ENCODE results near the gene EPB41L2. TPM values are rescaled to one million over a fixed set of nuclear protein-coding genes. Genes with fewer than 3 reads are reported as not detected.

EPB41L2 gene
- total RNA-seq, 2 experiments from 2014 or later = 9.5 to 12.3 TPM

GRCh38 chr6:130796313-130796905 lies 266.6 kb downstream of the EPB41L2 start:
- H3K9me3 Mint-ChIP-seq = peaks cover 2% of the 10 kb centered on the region
- H3K4me1 Mint-ChIP-seq (ENCODE audit: low read depth) = no peaks in the 10 kb centered on the region
- H3K4me1 ChIP-seq (ENCODE audit: insufficient read depth, low read length) = no peaks in the 10 kb centered on the region
- TF ChIP-seq CTCF (IDR thresholded peaks at IDR 0.05) = no peak
- no peaks in the 10 kb centered on the region for H3K27me3 ChIP-seq (ENCODE audit: control insufficient read depth in 1 of 2, insufficient read depth in 2 of 2, low read length in 2 of 2)
- H3K27ac ChIP-seq (ENCODE audit: low read depth in 1 of 2, low read length in 2 of 2) = no peak overlapping the region
- ATAC-seq (ENCODE audit: poor library complexity) (no peak), DNase-seq (no peak)
- no peak overlapping the region for H3K4me3 ChIP-seq (ENCODE audit: low read length)
- intact Hi-C loops (cut with DNase I, micrococcal nuclease) = no loop called here
- no peaks in the 10 kb centered on the region for H3K36me3 Mint-ChIP-seq (ENCODE audit: low read depth)
- H3K27ac Mint-ChIP-seq = no peak overlapping the region
- H3K4me3 Mint-ChIP-seq = no peak overlapping the region
- CTCF ChIA-PET = no interaction called here
- H3K36me3 ChIP-seq (ENCODE audit: insufficient read depth, low read length) = no peaks in the 10 kb centered on the region
- POLR2A ChIA-PET = no interaction called here
- H3K27me3 Mint-ChIP-seq = no peaks in the 10 kb centered on the region
- H3K9me3 ChIP-seq (ENCODE audit: control insufficient read depth in 1 of 2, insufficient read depth in 1 of 2, low read length in 2 of 2) = peaks cover 0 to under 1% of the 10 kb centered on the region in 2 experiments

GRCh38 chr6:130794738-130795137 lies 268.3 kb downstream of the EPB41L2 start:
- H3K36me3 ChIP-seq (ENCODE audit: insufficient read depth, low read length) = no peaks in the 10 kb centered on the region
- intact Hi-C loops (cut with DNase I, micrococcal nuclease) = no loop called here
- CTCF ChIA-PET = no interaction called here

GRCh38 chr6:130794010-130794697 lies 268.9 kb downstream of the EPB41L2 start:
- no peaks in the 10 kb centered on the region for H3K4me1 Mint-ChIP-seq (ENCODE audit: low read depth)
- DNase-seq = no peak
- POLR2A ChIA-PET = no interaction called here
- no peaks in the 10 kb centered on the region for H3K27me3 Mint-ChIP-seq
- intact Hi-C loops (cut with DNase I, micrococcal nuclease) = no loop called here
- no peaks in the 10 kb centered on the region for H3K36me3 Mint-ChIP-seq (ENCODE audit: low read depth)
- CTCF ChIA-PET = no interaction called here
- no peak overlapping the region for H3K27ac ChIP-seq (ENCODE audit: low read depth in 1 of 2, low read length in 2 of 2)
- H3K9me3 ChIP-seq (ENCODE audit: control insufficient read depth in 1 of 2, insufficient read depth in 1 of 2, low read length in 2 of 2) = no peaks in the 10 kb centered on the region
- H3K36me3 ChIP-seq (ENCODE audit: insufficient read depth, low read length) = no peaks in the 10 kb centered on the region
- TF ChIP-seq CTCF (IDR thresholded peaks at IDR 0.05) = no peak
- H3K9me3 Mint-ChIP-seq = peaks cover 1% of the 10 kb centered on the region
- H3K4me3 Mint-ChIP-seq = no peak overlapping the region
- H3K4me3 ChIP-seq (ENCODE audit: low read length) = no peak overlapping the region
- no peak for ATAC-seq (ENCODE audit: poor library complexity)
- H3K4me1 ChIP-seq (ENCODE audit: insufficient read depth, low read length) = no peaks in the 10 kb centered on the region
- H3K27ac Mint-ChIP-seq = no peak overlapping the region
- no peaks in the 10 kb centered on the region for H3K27me3 ChIP-seq (ENCODE audit: control insufficient read depth in 1 of 2, insufficient read depth in 2 of 2, low read length in 2 of 2)

More at GRCh38 chr6:130794738-130795137, 268.3 kb downstream of the EPB41L2 start:
- ATAC-seq (ENCODE audit: poor library complexity) (no peak), DNase-seq (no peak)
- Mint-ChIP-seq H3K4me3 (no peak overlapping the region), H3K27me3 (no peaks in the 10 kb centered on the region), H3K36me3 (ENCODE audit: low read depth) (no peaks in the 10 kb centered on the region), H3K4me1 (ENCODE audit: low read depth) (no peaks in the 10 kb centered on the region), H3K27ac (no peak overlapping the region), H3K9me3 (peaks cover 2% of the 10 kb centered on the region)
- POLR2A ChIA-PET = no interaction called here
- H3K9me3 ChIP-seq (ENCODE audit: control insufficient read depth in 1 of 2, insufficient read depth in 1 of 2, low read length in 2 of 2) = no peaks in the 10 kb centered on the region
- H3K27me3 ChIP-seq (ENCODE audit: control insufficient read depth in 1 of 2, insufficient read depth in 2 of 2, low read length in 2 of 2) = no peaks in the 10 kb centered on the region
- no peak for TF ChIP-seq CTCF (IDR thresholded peaks at IDR 0.05)
- H3K27ac ChIP-seq (ENCODE audit: low read depth in 1 of 2, low read length in 2 of 2) = no peak overlapping the region
- no peaks in the 10 kb centered on the region for H3K4me1 ChIP-seq (ENCODE audit: insufficient read depth, low read length)
- H3K4me3 ChIP-seq (ENCODE audit: low read length) = no peak overlapping the region

Other genes starting within 250 kb of the EPB41L2 start
- gene SMLR1, start 235.8 kb downstream of the EPB41L2 start, total RNA-seq = not detected
- gene AKAP7, start 72.2 kb upstream of the EPB41L2 start, total RNA-seq = 10 to 100 TPM in 1 of 2 experiments, 1 to 10 TPM in 1; 9.1 to 12.2 TPM

All from CD4-positive, alpha-beta T cell (primary cell).